ENCODE measurements around the gene SAT2. TPM values are rescaled to one million over a fixed set of nuclear protein-coding genes. Genes with fewer than 3 reads are reported as not detected.

Gene SAT2
- total and polyA plus RNA-seq, 2 experiments from 2014 or later: 56.7 to 69.4 TPM

- TF ChIP-seq ZNF462 (CRISPR knock-in tag; IDR thresholded peaks at IDR 0.05) (no peak), STAT1 (IDR thresholded peaks at IDR 0.05; ENCODE audit: unreplicated experiment) (no peak), POLR2AphosphoS5 (IDR thresholded peaks at IDR 0.05; ENCODE audit: low read depth) (no peak)
Measured at GRCh38 chr17:7629939-7630571, 2.4 kb upstream of the SAT2 start, which contains the start of gene SHBG (continued).

GRCh38 chr17:7626956-7627249, 718 bp downstream of the SAT2 start:
- Histone ChIP-seq H3K27me3 (ENCODE audit: insufficient read depth) (no peaks in the 10 kb centered on the region), H3K79me2 (replicated peaks; ENCODE audit: insufficient read depth) (peaks cover 4% of the 10 kb centered on the region; the same call in 1 of the 2 replicates), H2AFZ (peak overlapping the region; percentile 97; the same call in 1 of the 2 replicates), H3K4me2 (peak overlapping the region; percentile 90), H3F3A (replicated peaks; ENCODE audit: low read depth) (peaks cover 12% of the 10 kb centered on the region; the same call in 1 of the 2 replicates), H3K4me1 (ENCODE audit: insufficient read depth) (peaks cover 7% of the 10 kb centered on the region), H3K27ac (ENCODE audit: low read depth) (peak overlapping the region; percentile 99), H4K20me1 (replicated peaks; ENCODE audit: insufficient read depth) (no peaks in the 10 kb centered on the region), H3K4me3 (peak overlapping the region; percentile 97), H3K9me2 (ENCODE audit: insufficient read depth) (no peaks in the 10 kb centered on the region), H3K36me3 (ENCODE audit: insufficient read depth) (no peaks in the 10 kb centered on the region)
- H3K4me1 Mint-ChIP-seq: peaks cover 9% of the 10 kb centered on the region
- peaks cover 13% of the 10 kb centered on the region for H3K27me3 Mint-ChIP-seq (ENCODE audit: insufficient read depth, low read depth, poor library complexity)
- no peaks in the 10 kb centered on the region for H3K9me3 Mint-ChIP-seq
- peak overlapping the region; percentile 93 for H3K27ac Mint-ChIP-seq
- ATAC-seq: peak; percentile 8; the same call in 2 of the 3 replicates
- H3K36me3 Mint-ChIP-seq (ENCODE audit: low read depth): peaks cover 13% of the 10 kb centered on the region; the same call in 2 of the 3 replicates
- DNase-seq (ENCODE audit: low spot score): no peak
- peak overlapping the region; percentile 90 for H3K4me3 Mint-ChIP-seq
- TF ChIP-seq EZH2 (IDR thresholded peaks at IDR 0.05; ENCODE audit: low read depth, unreplicated experiment) (no peak), NANOG (IDR thresholded peaks at IDR 0.05; ENCODE audit: borderline replicate concordance) (no peak), REST (IDR thresholded peaks at IDR 0.05; ENCODE audit: unreplicated experiment) (no peak), STAT1 (IDR thresholded peaks at IDR 0.05; ENCODE audit: unreplicated experiment) (no peak), CREB1 (CRISPR knock-in tag; IDR thresholded peaks at IDR 0.05; ENCODE audit: low read depth) (no peak), ETS1 (IDR thresholded peaks at IDR 0.05) (no peak), POLR2AphosphoS5 (IDR thresholded peaks at IDR 0.05; ENCODE audit: low read depth) (no peak), JUNB (IDR thresholded peaks at IDR 0.05; ENCODE audit: unreplicated experiment) (no peak), ZNF331 (CRISPR knock-in tag; IDR thresholded peaks at IDR 0.05; ENCODE audit: low read depth) (no peak), EZH2phosphoT487 (IDR thresholded peaks at IDR 0.05; ENCODE audit: unreplicated experiment) (no peak), ZNF114 (CRISPR knock-in tag; IDR thresholded peaks at IDR 0.05) (no peak), CTCF (conservative IDR thresholded peaks at IDR 0.05; ENCODE audit: low read depth in 2 of 2) (no peak)

Data from GM23338 (cell line).